H1 (cell line): ENCODE data around the gene ARL6IP5.

Source experiments
- GABPA ChIP-seq: IDR thresholded peaks from 2 replicates; pipeline ENCODE4 v1.6.1; 2011; ENCODE audit warnings: mild to moderate bottlenecking, low read length, moderate library complexity, borderline replicate concordance; ENCODE audit not compliant: insufficient read depth
- KDM4A ChIP-seq: IDR thresholded peaks from one replicate; pipeline ENCODE4 v1.7.1; 2012; ENCODE audit warnings: low read depth, mild to moderate bottlenecking, moderate library complexity, low read length, inconsistent platforms; ENCODE audit not compliant: severe bottlenecking
- MAX ChIP-seq: IDR thresholded peaks from 2 replicates; pipeline ENCODE4 v1.6.1; 2012; ENCODE audit warnings: inconsistent platforms
- POLR2A ChIP-seq, 2 experiments: IDR thresholded peaks; 1 replicate in 1 of 2; 2 replicates in 1 of 2; pipeline ENCODE4 v1.6.1; 2011; ENCODE audit warnings: low read depth in 2 of 2, low read length in 2 of 2, mild to moderate bottlenecking in 2 of 2; ENCODE audit errors: control extremely low read depth in 1 of 2
- POLR2AphosphoS5 ChIP-seq: IDR thresholded peaks from 2 replicates; pipeline ENCODE4 v1.6.1; 2011; ENCODE audit warnings: low read depth, low read length
- RAD21 ChIP-seq, 2 experiments: IDR thresholded peaks in 1 of 2; conservative IDR thresholded peaks in 1 of 2; 2 replicates each; pipeline ENCODE4 v1.6.1; 2011; ENCODE audit warnings: low read depth in 2 of 2, low read length in 2 of 2, improper control_type of control experiment in 1 of 2, inconsistent platforms in 1 of 2, mild to moderate bottlenecking in 1 of 2, moderate library complexity in 1 of 2
- TAF1 ChIP-seq: IDR thresholded peaks from 2 replicates; pipeline ENCODE4 v1.6.1; 2011; ENCODE audit warnings: mild to moderate bottlenecking, low read depth, low read length
- TF ChIP-seq, protein P1 (sequence below), 3 experiments: IDR thresholded peaks; 1 replicate in 2 of 3; 2 replicates in 1 of 3; pipeline versions ENCODE4 v1.5.1 to v1.6.1; 2011; ENCODE audit warnings: low read length in 3 of 3, mild to moderate bottlenecking in 3 of 3, inconsistent platforms in 2 of 3, low read depth in 1 of 3, moderate library complexity in 1 of 3; ENCODE audit not compliant: insufficient read depth in 1 of 3; ENCODE audit errors: control extremely low read depth in 1 of 3

- TF ChIP-seq POLR2A (IDR thresholded peaks at IDR 0.05; ENCODE audit: control extremely low read depth in 1 of 2, low read depth in 2 of 2, low read length in 2 of 2) = no peak
- TF ChIP-seq, protein P1, sequence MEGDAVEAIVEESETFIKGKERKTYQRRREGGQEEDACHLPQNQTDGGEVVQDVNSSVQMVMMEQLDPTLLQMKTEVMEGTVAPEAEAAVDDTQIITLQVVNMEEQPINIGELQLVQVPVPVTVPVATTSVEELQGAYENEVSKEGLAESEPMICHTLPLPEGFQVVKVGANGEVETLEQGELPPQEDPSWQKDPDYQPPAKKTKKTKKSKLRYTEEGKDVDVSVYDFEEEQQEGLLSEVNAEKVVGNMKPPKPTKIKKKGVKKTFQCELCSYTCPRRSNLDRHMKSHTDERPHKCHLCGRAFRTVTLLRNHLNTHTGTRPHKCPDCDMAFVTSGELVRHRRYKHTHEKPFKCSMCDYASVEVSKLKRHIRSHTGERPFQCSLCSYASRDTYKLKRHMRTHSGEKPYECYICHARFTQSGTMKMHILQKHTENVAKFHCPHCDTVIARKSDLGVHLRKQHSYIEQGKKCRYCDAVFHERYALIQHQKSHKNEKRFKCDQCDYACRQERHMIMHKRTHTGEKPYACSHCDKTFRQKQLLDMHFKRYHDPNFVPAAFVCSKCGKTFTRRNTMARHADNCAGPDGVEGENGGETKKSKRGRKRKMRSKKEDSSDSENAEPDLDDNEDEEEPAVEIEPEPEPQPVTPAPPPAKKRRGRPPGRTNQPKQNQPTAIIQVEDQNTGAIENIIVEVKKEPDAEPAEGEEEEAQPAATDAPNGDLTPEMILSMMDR (IDR thresholded peaks at IDR 0.05; ENCODE audit: control extremely low read depth in 1 of 3, insufficient read depth in 1 of 3, low read depth in 1 of 3, low read length in 3 of 3) = no peak
- TF ChIP-seq GABPA = no peak
- TF ChIP-seq MAX = no peak
- no peak for TF ChIP-seq POLR2AphosphoS5
- TF ChIP-seq TAF1 = no peak
- TF ChIP-seq KDM4A = no peak
- TF ChIP-seq RAD21 (IDR thresholded peaks at IDR 0.05 in 1 of 2, conservative IDR thresholded peaks at IDR 0.05 in 1 of 2; ENCODE audit: low read depth in 2 of 2, low read length in 2 of 2) = no peak
Observed at GRCh38 chr3:69099576-69099975, 14.8 kb downstream of the ARL6IP5 start.
